Keratinocyte (primary cell): Measurements from ENCODE around the gene LIN7B. TPM values are rescaled to one million over a fixed set of nuclear protein-coding genes. Genes with fewer than 3 reads are reported as not detected.

ENCODE experiments used
- DNase-seq: peaks from one replicate; pipeline ENCODE4 v3.0.0-alpha.2; 2011; ENCODE audit warnings: low read depth, missing footprints, low spot score
- FAIRE-seq: peaks from 2 replicates; lab custom pipeline; 2011; peaks lifted over from hg19 to GRCh38; lab: Jason Lieb, UNC
- H2AFZ ChIP-seq: 2 replicates; pipeline ENCODE4 v1.6.0; 2012; ENCODE audit warnings: low read length, control low read depth, inconsistent platforms; ENCODE audit not compliant: control insufficient read depth
- H3K27ac ChIP-seq: 2 replicates; pipeline ENCODE4 v1.5.1; 2011; ENCODE audit warnings: low read length; ENCODE audit not compliant: control insufficient read depth, insufficient read depth
- H3K27me3 ChIP-seq: 3 replicates; pipeline ENCODE4 v1.6.0; 2011; ENCODE audit warnings: low read length; ENCODE audit not compliant: control insufficient read depth, insufficient read depth; ENCODE audit errors: extremely low read depth
- H3K36me3 ChIP-seq, 2 experiments: 2 replicates in 1 of 2; 3 replicates in 1 of 2; pipeline ENCODE4 v1.5.1; 2011; ENCODE audit warnings: low read length in 2 of 2, mild to moderate bottlenecking in 1 of 2; ENCODE audit not compliant: control insufficient read depth in 2 of 2, insufficient read depth in 2 of 2; ENCODE audit errors: extremely low read depth in 1 of 2
- H3K4me1 ChIP-seq: 3 replicates; pipeline ENCODE4 v1.5.1; 2011; ENCODE audit warnings: low read length; ENCODE audit not compliant: control insufficient read depth, insufficient read depth; ENCODE audit errors: extremely low read depth
- H3K4me2 ChIP-seq: 3 replicates; pipeline ENCODE4 v1.6.0; 2011; ENCODE audit warnings: low read depth, low read length; ENCODE audit not compliant: control insufficient read depth, insufficient read depth; ENCODE audit errors: extremely low read depth
- H3K4me3 ChIP-seq, 3 experiments: fragments of 200-600 bp in 1 of 3; sonication (generic) in 1 of 3; 2 replicates in 2 of 3; 3 replicates in 1 of 3; pipeline ENCODE4 v1.5.1; 2011 to 2016; ENCODE audit warnings: low read length in 3 of 3, mild to moderate bottlenecking in 3 of 3, control low read depth in 2 of 3, inconsistent platforms in 1 of 3, low read depth in 1 of 3, mixed read lengths in 1 of 3, mixed run types in 1 of 3, moderate library complexity in 1 of 3; ENCODE audit not compliant: control insufficient read depth in 2 of 3, insufficient read depth in 2 of 3; ENCODE audit errors: extremely low read depth in 1 of 3
- H3K79me2 ChIP-seq: 2 replicates; pipeline ENCODE4 v1.6.0; 2012; ENCODE audit warnings: low read length; ENCODE audit not compliant: control insufficient read depth, insufficient read depth
- H3K9ac ChIP-seq: 3 replicates; pipeline ENCODE4 v1.6.0; 2011; ENCODE audit warnings: low read length; ENCODE audit not compliant: control insufficient read depth, insufficient read depth; ENCODE audit errors: extremely low read depth
- H3K9me1 ChIP-seq: 3 replicates; pipeline ENCODE4 v1.6.0; 2011; ENCODE audit warnings: low read length; ENCODE audit not compliant: control insufficient read depth, insufficient read depth; ENCODE audit errors: extremely low read depth
- H3K9me3 ChIP-seq: 2 replicates; pipeline ENCODE4 v1.5.1; 2012; ENCODE audit warnings: low read depth, low read length; ENCODE audit not compliant: control insufficient read depth
- H4K20me1 ChIP-seq: 3 replicates; pipeline ENCODE4 v1.6.0; 2011; ENCODE audit warnings: low read length; ENCODE audit not compliant: control insufficient read depth, insufficient read depth; ENCODE audit errors: extremely low read depth
- CTCF ChIP-seq, 3 experiments: IDR thresholded peaks in 1 of 3; conservative IDR thresholded peaks in 1 of 3; optimal IDR thresholded peaks in 1 of 3; 2 replicates in 2 of 3; 3 replicates in 1 of 3; pipeline versions ENCODE3 to v1.5.1; 2011; ENCODE audit warnings: low read length in 3 of 3, mild to moderate bottlenecking in 3 of 3, moderate library complexity in 2 of 3, control low read depth in 1 of 3, inconsistent platforms in 1 of 3; ENCODE audit not compliant: insufficient read depth in 2 of 3; ENCODE audit errors: extremely low read depth in 1 of 3
- EZH2 ChIP-seq: IDR thresholded peaks from one replicate; pipeline ENCODE4 v1.6.1; 2012; ENCODE audit warnings: inconsistent platforms, mild to moderate bottlenecking, low read length, moderate library complexity
- dilution Hi-C: fragments of 300-500 bp; cut with MboI; formaldehyde crosslinking; loops from one replicate; pipeline ENCODE4 v1.7.0; 2020; ENCODE audit warnings: low sequenced_read_pairs; ENCODE audit not compliant: extremely low pct_ligation_motif_present
- polyA plus RNA-seq, 5 experiments: library from polyadenylated mRNA; depleted of rRNA in 3 of 5; stranded (reverse) in 3 of 5; stranded (forward) in 1 of 5; unstranded in 1 of 5; fragments of >200 nt; gene quantifications; 1 replicate in 1 of 5; 2 replicates in 3 of 5; 3 replicates in 1 of 5; pipeline versions ENCODE4 v1.2.1 to v1.2.3, GENCODE V29; 2011 to 2012; ENCODE audit warnings: missing spikeins in 2 of 5, low read depth in 1 of 5, low replicate concordance in 1 of 5

Gene LIN7B
- polyA plus RNA-seq, 1 donor (not counting 4 experiments of a cell fraction or from before 2014, with no cell fraction given) = 1.6 TPM

- DNase-seq (no peak), FAIRE-seq (no peak)
- Histone ChIP-seq H3K9ac (no peak overlapping the region), H3K4me3 (no peak overlapping the region), H3K4me2 (no peak overlapping the region), H3K9me3 (no peaks in the 10 kb centered on the region), H3K4me1 (no peaks in the 10 kb centered on the region), H3K36me3 (peaks cover 0 to 18% of the 10 kb centered on the region in 2 experiments), H3K27ac (no peak overlapping the region), H4K20me1 (peaks cover 3% of the 10 kb centered on the region), H3K27me3 (no peaks in the 10 kb centered on the region), H2AFZ (no peak overlapping the region), H3K79me2 (no peaks in the 10 kb centered on the region), H3K9me1 (no peaks in the 10 kb centered on the region)
- dilution Hi-C loops = no loop called here
- TF ChIP-seq CTCF (optimal IDR thresholded peaks at IDR 0.05 in 1 of 3, IDR thresholded peaks at IDR 0.05 in 1 of 3, conservative IDR thresholded peaks at IDR 0.05 in 1 of 3; ENCODE audit: extremely low read depth in 1 of 3, insufficient read depth in 2 of 3, low read length in 3 of 3) (no peak), EZH2 (no peak)
Observed at GRCh38 chr19:49165111-49165750, 51.1 kb downstream of the LIN7B start.

GRCh38 chr19:49165865-49166301 is 51.7 kb downstream of the LIN7B start:
- TF ChIP-seq CTCF (optimal IDR thresholded peaks at IDR 0.05 in 1 of 3, IDR thresholded peaks at IDR 0.05 in 1 of 3, conservative IDR thresholded peaks at IDR 0.05 in 1 of 3; ENCODE audit: extremely low read depth in 1 of 3, insufficient read depth in 2 of 3, low read length in 3 of 3) (no peak), EZH2 (no peak)
- dilution Hi-C loops = no loop called here
- no peaks in the 10 kb centered on the region for H3K9me1 ChIP-seq
- no peak for FAIRE-seq
- no peak overlapping the region for H3K4me2 ChIP-seq
- H3K9ac ChIP-seq = no peak overlapping the region
- no peak overlapping the region for H3K27ac ChIP-seq
- DNase-seq = no peak
- peaks cover 3% of the 10 kb centered on the region for H4K20me1 ChIP-seq
- no peaks in the 10 kb centered on the region for H3K27me3 ChIP-seq
- no peak overlapping the region for H3K4me3 ChIP-seq
- peaks cover 0 to 21% of the 10 kb centered on the region in 2 experiments for H3K36me3 ChIP-seq
- H3K79me2 ChIP-seq = no peaks in the 10 kb centered on the region
- H3K4me1 ChIP-seq = no peaks in the 10 kb centered on the region
- H2AFZ ChIP-seq = no peak overlapping the region
- H3K9me3 ChIP-seq = no peaks in the 10 kb centered on the region
